ENCODE data around the gene CERS6.

DNA sequence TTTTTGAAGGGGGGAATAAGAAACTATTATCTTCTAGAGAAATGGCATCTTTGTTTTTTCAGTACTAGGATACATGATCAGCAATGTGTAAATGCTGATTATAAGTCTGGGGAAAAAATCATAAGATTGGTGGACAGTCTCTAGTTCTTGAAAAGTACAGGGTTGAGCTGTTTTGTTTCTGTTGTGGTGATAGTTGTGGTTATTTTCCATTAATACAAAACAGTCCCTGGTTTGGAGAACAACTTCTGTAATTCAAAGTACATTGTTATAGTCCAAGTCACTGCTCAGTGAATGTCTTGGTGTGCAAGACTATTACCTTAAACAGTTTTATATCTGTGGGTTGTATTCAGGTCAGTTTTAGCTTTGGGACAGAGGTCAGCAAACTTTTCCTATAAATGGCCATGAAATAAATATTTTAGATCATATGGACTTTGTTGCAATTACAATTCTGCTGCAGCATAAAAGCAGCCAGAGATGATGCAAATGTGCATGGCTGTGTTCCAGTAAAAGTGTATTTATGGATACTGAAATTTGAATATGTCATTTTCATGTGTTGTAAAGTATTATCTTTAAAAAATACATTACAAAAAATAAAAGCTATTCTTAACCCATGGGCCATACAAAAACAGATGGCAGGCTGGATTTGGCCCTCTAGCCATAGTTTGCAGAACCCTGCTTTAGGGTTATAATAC, 111.0 kb downstream of the CERS6 start:
- TF ChIP-seq, protein P1, sequence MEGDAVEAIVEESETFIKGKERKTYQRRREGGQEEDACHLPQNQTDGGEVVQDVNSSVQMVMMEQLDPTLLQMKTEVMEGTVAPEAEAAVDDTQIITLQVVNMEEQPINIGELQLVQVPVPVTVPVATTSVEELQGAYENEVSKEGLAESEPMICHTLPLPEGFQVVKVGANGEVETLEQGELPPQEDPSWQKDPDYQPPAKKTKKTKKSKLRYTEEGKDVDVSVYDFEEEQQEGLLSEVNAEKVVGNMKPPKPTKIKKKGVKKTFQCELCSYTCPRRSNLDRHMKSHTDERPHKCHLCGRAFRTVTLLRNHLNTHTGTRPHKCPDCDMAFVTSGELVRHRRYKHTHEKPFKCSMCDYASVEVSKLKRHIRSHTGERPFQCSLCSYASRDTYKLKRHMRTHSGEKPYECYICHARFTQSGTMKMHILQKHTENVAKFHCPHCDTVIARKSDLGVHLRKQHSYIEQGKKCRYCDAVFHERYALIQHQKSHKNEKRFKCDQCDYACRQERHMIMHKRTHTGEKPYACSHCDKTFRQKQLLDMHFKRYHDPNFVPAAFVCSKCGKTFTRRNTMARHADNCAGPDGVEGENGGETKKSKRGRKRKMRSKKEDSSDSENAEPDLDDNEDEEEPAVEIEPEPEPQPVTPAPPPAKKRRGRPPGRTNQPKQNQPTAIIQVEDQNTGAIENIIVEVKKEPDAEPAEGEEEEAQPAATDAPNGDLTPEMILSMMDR (IDR thresholded peaks at IDR 0.05) = no peak
- TF ChIP-seq POLR2A (IDR thresholded peaks at IDR 0.05) = no peak

All from thyroid gland (tissue), 4 donors.